Activated T-helper 17 cell treated with anti-CD3 and anti-CD28 coated beads, Interleukin-2, amount 50 U/mL, for 72 hours (primary cell): ENCODE data around the gene PAEP. TPM values are rescaled to one million over a fixed set of nuclear protein-coding genes. Genes with fewer than 3 reads are reported as not detected.

Experiments
- ATAC-seq: fragments of 150-1000 bp; cut with Tn5 transposase; replicated peaks from 2 replicates; pipeline ENCODE4 v1.10.0; 2021; ENCODE audit warnings: mild to moderate bottlenecking, moderate library complexity
- H3K27ac Mint-ChIP-seq: one replicate; pipeline ENCODE4 v1.8.0; 2022; ENCODE audit warnings: mixed read lengths
- H3K27me3 Mint-ChIP-seq: one replicate; pipeline ENCODE4 v1.8.0; 2022; ENCODE audit warnings: mixed read lengths
- H3K36me3 Mint-ChIP-seq: one replicate; pipeline ENCODE4 v1.8.0; 2022; ENCODE audit warnings: low read depth, mild to moderate bottlenecking, mixed read lengths
- H3K4me1 Mint-ChIP-seq: one replicate; pipeline ENCODE4 v1.8.0; 2022; ENCODE audit warnings: mixed read lengths
- H3K4me3 Mint-ChIP-seq: one replicate; pipeline ENCODE4 v1.8.0; 2022; ENCODE audit warnings: mild to moderate bottlenecking, mixed read lengths
- H3K9me3 Mint-ChIP-seq: one replicate; pipeline ENCODE4 v1.8.0; 2022; ENCODE audit warnings: mixed read lengths
- total RNA-seq, 2 donors: library from RNA; stranded (reverse); gene quantifications; one replicate each; pipeline ENCODE4 v1.2.3, GENCODE V29; 2022

PAEP gene
- total RNA-seq, 2 donors from 2014 or later, result not detected

GRCh38 chr9:135602789-135603481, 41.4 kb downstream of the PAEP start:
- Mint-ChIP-seq H3K27ac (no peak overlapping the region), H3K4me3 (no peak overlapping the region), H3K4me1 (no peaks in the 10 kb centered on the region), H3K9me3 (no peaks in the 10 kb centered on the region), H3K36me3 (no peaks in the 10 kb centered on the region), H3K27me3 (peaks cover 10% of the 10 kb centered on the region)
- peak; percentile 50 for ATAC-seq

- no peaks in the 10 kb centered on the region for H3K9me3 Mint-ChIP-seq
- H3K4me1 Mint-ChIP-seq, result no peaks in the 10 kb centered on the region
- H3K4me3 Mint-ChIP-seq, result no peak overlapping the region
- H3K27ac Mint-ChIP-seq, result no peak overlapping the region
- ATAC-seq, result no peak
- peaks cover 6% of the 10 kb centered on the region for H3K27me3 Mint-ChIP-seq
- H3K36me3 Mint-ChIP-seq, result no peaks in the 10 kb centered on the region
Measured at GRCh38 chr9:135604437-135605237, 43.1 kb downstream of the PAEP start.

- H3K27me3 Mint-ChIP-seq, result peaks cover 9% of the 10 kb centered on the region
- no peak overlapping the region for H3K4me3 Mint-ChIP-seq
- ATAC-seq, result no peak
- no peak overlapping the region for H3K27ac Mint-ChIP-seq
- H3K36me3 Mint-ChIP-seq, result no peaks in the 10 kb centered on the region
- H3K4me1 Mint-ChIP-seq, result no peaks in the 10 kb centered on the region
- H3K9me3 Mint-ChIP-seq, result no peaks in the 10 kb centered on the region
Measured at GRCh38 chr9:135605238-135605781, 43.8 kb downstream of the PAEP start.

GRCh38 chr9:135606885-135607259, 45.3 kb downstream of the PAEP start:
- Mint-ChIP-seq H3K27ac (no peak overlapping the region), H3K36me3 (no peaks in the 10 kb centered on the region), H3K4me1 (no peaks in the 10 kb centered on the region), H3K27me3 (peaks cover 13% of the 10 kb centered on the region), H3K4me3 (no peak overlapping the region), H3K9me3 (no peaks in the 10 kb centered on the region)
- no peak for ATAC-seq

- Mint-ChIP-seq H3K27me3 (peaks cover 18% of the 10 kb centered on the region), H3K36me3 (no peaks in the 10 kb centered on the region), H3K4me1 (no peaks in the 10 kb centered on the region), H3K9me3 (no peaks in the 10 kb centered on the region), H3K27ac (no peak overlapping the region), H3K4me3 (no peak overlapping the region)
- ATAC-seq, result no peak
Measured at GRCh38 chr9:135607401-135608293, 46.1 kb downstream of the PAEP start.

- Mint-ChIP-seq H3K4me3 (no peak overlapping the region), H3K27me3 (peaks cover 18% of the 10 kb centered on the region), H3K4me1 (no peaks in the 10 kb centered on the region), H3K27ac (no peak overlapping the region), H3K36me3 (no peaks in the 10 kb centered on the region), H3K9me3 (no peaks in the 10 kb centered on the region)
- ATAC-seq, result no peak
Measured at GRCh38 chr9:135608294-135608998, 46.9 kb downstream of the PAEP start.

GRCh38 chr9:135608999-135609317, 47.4 kb downstream of the PAEP start:
- Mint-ChIP-seq H3K4me1 (no peaks in the 10 kb centered on the region), H3K27ac (no peak overlapping the region), H3K9me3 (no peaks in the 10 kb centered on the region), H3K27me3 (peaks cover 18% of the 10 kb centered on the region), H3K36me3 (no peaks in the 10 kb centered on the region), H3K4me3 (no peak overlapping the region)
- ATAC-seq, result no peak

GRCh38 chr9:135609366-135609955, 47.9 kb downstream of the PAEP start:
- H3K4me1 Mint-ChIP-seq, result no peaks in the 10 kb centered on the region

GRCh38 chr9:135610290-135611141, 49.0 kb downstream of the PAEP start:
- no peaks in the 10 kb centered on the region for H3K36me3 Mint-ChIP-seq
- no peak for ATAC-seq
- no peak overlapping the region for H3K27ac Mint-ChIP-seq
- H3K27me3 Mint-ChIP-seq, result peaks cover 18% of the 10 kb centered on the region
- H3K4me1 Mint-ChIP-seq, result no peaks in the 10 kb centered on the region
- H3K4me3 Mint-ChIP-seq, result no peak overlapping the region
- H3K9me3 Mint-ChIP-seq, result no peaks in the 10 kb centered on the region

More at GRCh38 chr9:135609366-135609955, 47.9 kb downstream of the PAEP start:
- peaks cover 18% of the 10 kb centered on the region for H3K27me3 Mint-ChIP-seq
- no peak for ATAC-seq
- no peak overlapping the region for H3K27ac Mint-ChIP-seq
- H3K9me3 Mint-ChIP-seq, result no peaks in the 10 kb centered on the region
- no peak overlapping the region for H3K4me3 Mint-ChIP-seq
- no peaks in the 10 kb centered on the region for H3K36me3 Mint-ChIP-seq

- Mint-ChIP-seq H3K4me3 (no peak overlapping the region), H3K27ac (no peak overlapping the region), H3K9me3 (no peaks in the 10 kb centered on the region), H3K4me1 (no peaks in the 10 kb centered on the region), H3K36me3 (no peaks in the 10 kb centered on the region), H3K27me3 (peaks cover 18% of the 10 kb centered on the region)
- ATAC-seq, result no peak
Measured at GRCh38 chr9:135611142-135611874, 49.8 kb downstream of the PAEP start.

- ATAC-seq, result no peak
- Mint-ChIP-seq H3K4me3 (no peak overlapping the region), H3K4me1 (no peaks in the 10 kb centered on the region), H3K36me3 (no peaks in the 10 kb centered on the region), H3K27ac (no peak overlapping the region), H3K9me3 (no peaks in the 10 kb centered on the region), H3K27me3 (peaks cover 18% of the 10 kb centered on the region)
Measured at GRCh38 chr9:135611875-135612209, 50.3 kb downstream of the PAEP start.

GRCh38 chr9:135612437-135612836, 50.9 kb downstream of the PAEP start:
- ATAC-seq, result no peak
- Mint-ChIP-seq H3K9me3 (no peaks in the 10 kb centered on the region), H3K36me3 (no peaks in the 10 kb centered on the region), H3K4me3 (no peak overlapping the region), H3K27ac (no peak overlapping the region), H3K4me1 (no peaks in the 10 kb centered on the region), H3K27me3 (peaks cover 18% of the 10 kb centered on the region)
